HFF-Myc (cell line): ENCODE measurements around the gene HSP90AB1.

ENCODE experiments used
- DNase-seq: peaks from one replicate; pipeline ENCODE4 v3.0.0-alpha.2; 2011; ENCODE audit warnings: low read depth; ENCODE audit errors: extremely low read depth
- H3K4me3 ChIP-seq: replicated peaks from 2 replicates; pipeline ENCODE4 v1.5.1; 2011; ENCODE audit warnings: low read depth, mild to moderate bottlenecking, control low read depth, low read length
- CTCF ChIP-seq: IDR thresholded peaks from 2 replicates; pipeline ENCODE4 v1.5.1; 2012; ENCODE audit warnings: mild to moderate bottlenecking, low read depth, low read length, control low read depth; ENCODE audit errors: missing control alignments

The HSP90AB1 gene

GRCh38 chr6:44235891-44236516, 10.9 kb upstream of the HSP90AB1 start:
- H3K4me3 ChIP-seq, result no peak overlapping the region
- no peak for DNase-seq
- TF ChIP-seq CTCF, result no peak

GRCh38 chr6:44237021-44237812, 9.7 kb upstream of the HSP90AB1 start:
- peak overlapping the region; percentile 45 for H3K4me3 ChIP-seq
- TF ChIP-seq CTCF, result no peak
- DNase-seq, result peak; percentile 91

GRCh38 chr6:44237813-44238433, 9.0 kb upstream of the HSP90AB1 start:
- H3K4me3 ChIP-seq, result peak overlapping the region; percentile 45
- no peak for DNase-seq
- TF ChIP-seq CTCF, result peak; percentile 93

- TF ChIP-seq CTCF, result no peak
- no peak for DNase-seq
- no peak overlapping the region for H3K4me3 ChIP-seq
These were observed 8.1 kb upstream of the HSP90AB1 start for GRCh38 chr6:44238687-44239350.

GRCh38 chr6:44243345-44243744, 3.6 kb upstream of the HSP90AB1 start:
- H3K4me3 ChIP-seq, result no peak overlapping the region
- DNase-seq, result no peak
- no peak for TF ChIP-seq CTCF

- no peak for TF ChIP-seq CTCF
- peak overlapping the region; percentile 98 for H3K4me3 ChIP-seq
- DNase-seq, result no peak
These were observed 1.4 kb upstream of the HSP90AB1 start for GRCh38 chr6:44245391-44245911.
